NCI-H1092 (cell line): ENCODE results near the gene BTN2A1.
"Not testable (repeated sequence)": the region's sequence is repeated elsewhere in the genome, so short reads cannot be mapped to it uniquely, and the experiment has no call there.

Source experiments
- DNase-seq: peaks from one replicate; lab custom pipeline; 2025; lab: John Stamatoyannopoulos, UW

Gene BTN2A1

GRCh38 chr6:26493258-26493657, 35.5 kb downstream of the BTN2A1 start:
- DNase-seq: no peak

- DNase-seq: no peak
Observed at GRCh38 chr6:26494117-26494516, 36.4 kb downstream of the BTN2A1 start.

GRCh38 chr6:26495281-26495680, 37.5 kb downstream of the BTN2A1 start:
- no peak for DNase-seq

GRCh38 chr6:26497610-26498009, 39.9 kb downstream of the BTN2A1 start:
- no peak for DNase-seq

- no peak for DNase-seq
Observed at GRCh38 chr6:26500102-26500501, 42.3 kb downstream of the BTN2A1 start, which contains the start of gene BTN1A1. Gene BTN1A1 (plus strand): TSS chr6:26500303. CDS start chr6:26501287, 984 bp downstream.

- DNase-seq: no peak
Observed at GRCh38 chr6:26501482-26501986, 43.8 kb downstream of the BTN2A1 start.

GRCh38 chr6:26502165-26502564, 44.4 kb downstream of the BTN2A1 start:
- DNase-seq: no peak

- no peak for DNase-seq
Observed at GRCh38 chr6:26502626-26503025, 44.9 kb downstream of the BTN2A1 start.

GRCh38 chr6:26507658-26508057, 49.9 kb downstream of the BTN2A1 start:
- DNase-seq: no peak

- not testable (repeated sequence) for DNase-seq
Observed at GRCh38 chr6:26511033-26511432, 53.3 kb downstream of the BTN2A1 start.

- DNase-seq: no peak
Observed at GRCh38 chr6:26514984-26515383, 57.2 kb downstream of the BTN2A1 start.

- no peak for DNase-seq
Observed at GRCh38 chr6:26516481-26517427, 59.0 kb downstream of the BTN2A1 start.
